Trophoblast cell (in vitro differentiated cells and primary cell): ENCODE data around the gene KRT10.

Experiments used
- DNase-seq, 2 donors: peaks; one replicate each; pipeline ENCODE4 v3.0.0-alpha.2; 2016
- H2AFZ ChIP-seq: 2 replicates; pipeline ENCODE4 v1.6.1; 2013; ENCODE audit warnings: low read length, moderate library complexity, mild to moderate bottlenecking; ENCODE audit not compliant: insufficient read depth, poor library complexity
- H2AK5ac ChIP-seq: 2 replicates; pipeline ENCODE4 v1.6.1; 2013; ENCODE audit warnings: mild to moderate bottlenecking, low read length
- H2BK120ac ChIP-seq: 2 replicates; pipeline ENCODE4 v1.6.1; 2013; ENCODE audit warnings: low read length, mild to moderate bottlenecking, moderate library complexity; ENCODE audit not compliant: insufficient read depth, poor library complexity
- H2BK12ac ChIP-seq: 2 replicates; pipeline ENCODE4 v1.6.1; 2013; ENCODE audit warnings: mild to moderate bottlenecking, low read length, moderate library complexity
- H2BK5ac ChIP-seq: 2 replicates; pipeline ENCODE4 v1.6.1; 2013; ENCODE audit warnings: low read length, low read depth, moderate library complexity, mild to moderate bottlenecking; ENCODE audit not compliant: poor library complexity
- H3K14ac ChIP-seq: 2 replicates; pipeline ENCODE4 v1.6.1; 2013; ENCODE audit warnings: mild to moderate bottlenecking, low read length
- H3K18ac ChIP-seq: 2 replicates; pipeline ENCODE4 v1.6.1; 2013; ENCODE audit warnings: mild to moderate bottlenecking, low read length
- H3K23ac ChIP-seq: 2 replicates; pipeline ENCODE4 v1.6.1; 2013; ENCODE audit warnings: low read length
- H3K27ac ChIP-seq: 2 replicates; pipeline ENCODE4 v1.5.1; 2013; ENCODE audit warnings: low read depth, mild to moderate bottlenecking, inconsistent platforms, low read length, moderate library complexity
- H3K27me3 ChIP-seq: 2 replicates; pipeline ENCODE4 v1.6.1; 2013; ENCODE audit warnings: inconsistent platforms, mild to moderate bottlenecking, low read length, moderate library complexity; ENCODE audit not compliant: insufficient read depth
- H3K36me3 ChIP-seq, 2 experiments: 1 replicate in 1 of 2; 2 replicates in 1 of 2; pipeline ENCODE4 v1.6.1; 2013; ENCODE audit warnings: low read length in 2 of 2, mild to moderate bottlenecking in 2 of 2, moderate library complexity in 1 of 2; ENCODE audit not compliant: insufficient read depth in 2 of 2, control insufficient read depth in 1 of 2
- H3K4ac ChIP-seq: 2 replicates; pipeline ENCODE4 v1.6.1; 2013; ENCODE audit warnings: low read depth, mild to moderate bottlenecking, low read length, moderate library complexity
- H3K4me1 ChIP-seq, 2 experiments: 1 replicate in 1 of 2; 2 replicates in 1 of 2; pipeline ENCODE4 v1.6.1; 2013; ENCODE audit warnings: low read length in 2 of 2, mild to moderate bottlenecking in 2 of 2, moderate library complexity in 1 of 2; ENCODE audit not compliant: insufficient read depth in 2 of 2, control insufficient read depth in 1 of 2
- H3K4me2 ChIP-seq: 2 replicates; pipeline ENCODE4 v1.6.1; 2013; ENCODE audit warnings: inconsistent platforms, mild to moderate bottlenecking, low read length, moderate library complexity
- H3K4me3 ChIP-seq: 2 replicates; pipeline ENCODE4 v1.5.1; 2013; ENCODE audit warnings: mild to moderate bottlenecking, low read depth, low read length, inconsistent platforms
- H3K79me1 ChIP-seq: one replicate; pipeline ENCODE4 v1.6.1; 2013; ENCODE audit warnings: low read length
- H3K79me2 ChIP-seq: 2 replicates; pipeline ENCODE4 v1.6.1; 2013; ENCODE audit warnings: low read length, mild to moderate bottlenecking; ENCODE audit not compliant: control insufficient read depth, insufficient read depth, poor library complexity
- H3K9ac ChIP-seq: 2 replicates; pipeline ENCODE4 v1.6.1; 2013; ENCODE audit warnings: mild to moderate bottlenecking, low read length
- H3K9me3 ChIP-seq: 2 replicates; pipeline ENCODE4 v1.6.1; 2013; ENCODE audit warnings: low read depth, mild to moderate bottlenecking, control low read depth, inconsistent platforms, low read length; ENCODE audit not compliant: insufficient read depth
- H4K12ac ChIP-seq: 2 replicates; pipeline ENCODE4 v1.6.1; 2013; ENCODE audit warnings: low read depth, mild to moderate bottlenecking, low read length, moderate library complexity
- H4K8ac ChIP-seq: 2 replicates; pipeline ENCODE4 v1.6.1; 2013; ENCODE audit warnings: low read depth, mild to moderate bottlenecking, low read length, moderate library complexity
- H4K91ac ChIP-seq: one replicate; pipeline ENCODE4 v1.6.1; 2013; ENCODE audit warnings: low read depth, mild to moderate bottlenecking, low read length, moderate library complexity
- WGBS: extraction: QIAGEN DNeasy Blood & Tissue Kit; methylation state at CpG from one replicate; pipeline ENCODE4 v1.1.7; 2013; ENCODE audit warnings: missing lambda C conversion rate; ENCODE audit not compliant: insufficient read length, insufficient coverage; ENCODE audit errors: extremely low coverage; 5-methylcytosine and 5-hydroxymethylcytosine counted together

KRT10 gene

GRCh38 chr17:40793832-40794231 lies 28.6 kb downstream of the KRT10 start:
- Histone ChIP-seq H3K27ac (no peak overlapping the region), H3K4ac (no peak overlapping the region), H4K8ac (no peak overlapping the region), H3K36me3 (no peaks in the 10 kb centered on the region), H3K4me3 (no peak overlapping the region), H3K79me2 (no peaks in the 10 kb centered on the region), H4K12ac (no peak overlapping the region), H2BK12ac (no peak overlapping the region), H2AK5ac (no peak overlapping the region), H3K18ac (no peak overlapping the region), H3K14ac (no peak overlapping the region), H4K91ac (no peak overlapping the region), H3K79me1 (no peaks in the 10 kb centered on the region), H3K9me3 (peaks cover 1% of the 10 kb centered on the region), H3K9ac (no peak overlapping the region), H2BK5ac (no peak overlapping the region), H3K23ac (no peak overlapping the region), H2BK120ac (no peak overlapping the region), H2AFZ (no peak overlapping the region), H3K4me1 (no peaks in the 10 kb centered on the region), H3K27me3 (no peaks in the 10 kb centered on the region), H3K4me2 (no peak overlapping the region)
- no CpG with 5 or more reads among the region's 10 CpGs for WGBS
- DNase-seq, result no peak

GRCh38 chr17:40791787-40792436 lies 30.5 kb downstream of the KRT10 start:
- no peaks in the 10 kb centered on the region for H3K36me3 ChIP-seq
- peaks cover 1% of the 10 kb centered on the region for H3K9me3 ChIP-seq
- no peak overlapping the region for H4K8ac ChIP-seq
- H3K4me1 ChIP-seq, result no peaks in the 10 kb centered on the region
- no peaks in the 10 kb centered on the region for H3K79me2 ChIP-seq
- H3K4ac ChIP-seq, result no peak overlapping the region
- no peak overlapping the region for H3K18ac ChIP-seq
- no peak overlapping the region for H3K4me2 ChIP-seq
- H3K9ac ChIP-seq, result no peak overlapping the region
- no peak overlapping the region for H3K4me3 ChIP-seq
- H2BK5ac ChIP-seq, result no peak overlapping the region
- no peak overlapping the region for H2AFZ ChIP-seq
- no peak overlapping the region for H4K12ac ChIP-seq
- no peak overlapping the region for H2AK5ac ChIP-seq
- no peak overlapping the region for H4K91ac ChIP-seq
- H3K27me3 ChIP-seq, result no peaks in the 10 kb centered on the region
- peak; percentile 12 to 80 for DNase-seq
- H3K79me1 ChIP-seq, result no peaks in the 10 kb centered on the region
- no peak overlapping the region for H2BK120ac ChIP-seq
- no peak overlapping the region for H2BK12ac ChIP-seq
- no peak overlapping the region for H3K14ac ChIP-seq
- H3K27ac ChIP-seq, result no peak overlapping the region
- H3K23ac ChIP-seq, result no peak overlapping the region
- WGBS, result no CpG with 5 or more reads among the region's 6 CpGs

DNA sequence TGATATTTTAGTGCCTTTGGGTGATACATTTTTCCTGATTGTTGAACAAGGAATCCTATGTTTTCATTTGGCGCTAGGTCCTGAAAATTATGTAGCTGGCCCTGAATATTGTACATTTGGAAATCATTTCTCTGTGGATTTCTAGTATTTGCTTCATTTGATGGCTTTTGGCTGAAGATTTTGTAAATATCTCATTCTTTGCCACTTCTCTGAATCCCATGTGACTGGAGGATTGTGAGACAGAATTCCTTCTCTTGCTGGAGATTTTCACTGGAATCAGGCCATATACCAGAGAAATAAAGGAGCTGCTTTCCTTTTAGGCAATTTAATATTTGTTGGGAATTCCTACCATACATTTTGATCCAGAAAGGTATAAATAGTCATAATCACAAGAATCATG lies 31.3 kb downstream of the KRT10 start:
- no peak overlapping the region for H4K91ac ChIP-seq
- H3K18ac ChIP-seq, result no peak overlapping the region
- peaks cover 1% of the 10 kb centered on the region for H3K9me3 ChIP-seq
- H2BK12ac ChIP-seq, result no peak overlapping the region
- H3K36me3 ChIP-seq, result no peaks in the 10 kb centered on the region
- no peaks in the 10 kb centered on the region for H3K79me2 ChIP-seq
- no peak overlapping the region for H3K27ac ChIP-seq
- no peaks in the 10 kb centered on the region for H3K79me1 ChIP-seq
- no peak overlapping the region for H2BK120ac ChIP-seq
- H3K4me2 ChIP-seq, result no peak overlapping the region
- H3K9ac ChIP-seq, result no peak overlapping the region
- no peak overlapping the region for H3K23ac ChIP-seq
- no peak overlapping the region for H3K14ac ChIP-seq
- H4K12ac ChIP-seq, result no peak overlapping the region
- H3K27me3 ChIP-seq, result no peaks in the 10 kb centered on the region
- no peak for DNase-seq
- no peak overlapping the region for H3K4me3 ChIP-seq
- H2AFZ ChIP-seq, result no peak overlapping the region
- H2AK5ac ChIP-seq, result no peak overlapping the region
- no peak overlapping the region for H2BK5ac ChIP-seq
- no peak overlapping the region for H3K4ac ChIP-seq
- no CpG with 5 or more reads among the region's 1 CpG for WGBS
- no peak overlapping the region for H4K8ac ChIP-seq
- no peaks in the 10 kb centered on the region for H3K4me1 ChIP-seq

DNA sequence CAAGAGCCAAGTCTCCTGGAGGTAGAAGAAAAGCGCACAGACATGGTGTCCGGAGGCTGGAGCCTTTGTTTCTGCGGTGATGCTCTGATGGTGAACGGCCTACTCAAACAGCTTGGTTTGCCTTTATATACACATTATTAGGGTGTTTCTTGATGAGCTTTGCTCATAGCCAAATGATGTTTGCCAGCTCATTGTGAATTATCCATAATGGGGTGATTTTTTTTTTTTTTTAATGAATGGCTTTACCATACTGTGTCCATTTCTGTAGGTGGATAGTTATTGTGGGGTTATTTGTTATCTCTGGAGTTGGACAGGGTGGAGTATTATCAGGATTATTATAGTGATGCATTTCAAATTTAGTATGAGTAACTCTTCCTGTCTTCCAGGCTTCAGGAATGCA lies 40.0 kb downstream of the KRT10 start, which contains the start of gene KRT27:
Gene KRT27 (minus strand): TSS at position 101 of the 400 bp plus-strand sequence. CDS start 57 bp downstream, at position 44.
- H4K91ac ChIP-seq, result no peak within 1 kb of the TSS
- H3K27me3 ChIP-seq, result no peaks in the 10 kb centered on the region
- H3K4me3 ChIP-seq, result no peak within 1 kb of the TSS
- WGBS, result no CpG with 5 or more reads among the region's 4 CpGs
- no peak within 1 kb of the TSS for H2BK120ac ChIP-seq
- no peak within 1 kb of the TSS for H3K9ac ChIP-seq
- H3K79me1 ChIP-seq, result no peaks in the 10 kb centered on the region
- no peak within 1 kb of the TSS for H3K18ac ChIP-seq
- H2BK5ac ChIP-seq, result no peak within 1 kb of the TSS
- no peak within 1 kb of the TSS for H3K14ac ChIP-seq
- H3K4me1 ChIP-seq, result no peaks in the 10 kb centered on the region
- H3K9me3 ChIP-seq, result no peaks in the 10 kb centered on the region
- H2AFZ ChIP-seq, result no peak within 1 kb of the TSS
- H4K8ac ChIP-seq, result no peak within 1 kb of the TSS
- H2BK12ac ChIP-seq, result no peak within 1 kb of the TSS
- H3K23ac ChIP-seq, result no peak within 1 kb of the TSS
- H3K4me2 ChIP-seq, result no peak within 1 kb of the TSS
- no peaks in the 10 kb centered on the region for H3K79me2 ChIP-seq
- H4K12ac ChIP-seq, result no peak within 1 kb of the TSS
- H3K27ac ChIP-seq, result no peak within 1 kb of the TSS
- H3K36me3 ChIP-seq, result no peaks in the 10 kb centered on the region
- DNase-seq, result no peak
- H3K4ac ChIP-seq, result no peak within 1 kb of the TSS
- no peak within 1 kb of the TSS for H2AK5ac ChIP-seq
